ENCODE measurements around the gene GIMAP2.

- TF ChIP-seq CTCF (IDR thresholded peaks at IDR 0.05; ENCODE audit: borderline replicate concordance, extremely low read depth, low read length, poor library complexity, severe bottlenecking), result no peak
- TF ChIP-seq EZH2 (IDR thresholded peaks at IDR 0.05; ENCODE audit: borderline replicate concordance, low read depth, low read length, severe bottlenecking), result no peak
Observed at GRCh38 chr7:150648353-150649079, 37.0 kb upstream of the GIMAP2 start.
